SU-DHL-6 (cell line): Measurements from ENCODE around the gene ITGB8.

Experiments
- H2AFZ ChIP-seq: fragments of 200-600 bp; sonication (generic); 2 replicates; pipeline ENCODE4 v1.6.1; 2014; ENCODE audit warnings: low read depth, mild to moderate bottlenecking, moderate library complexity, mixed read lengths, antibody characterized with exemption, low read length; ENCODE audit not compliant: severe bottlenecking
- H3F3A ChIP-seq: fragments of 200-600 bp; shearing (Covaris generic); 2 replicates; pipeline ENCODE4 v1.6.0; 2016; ENCODE audit warnings: antibody characterized with exemption, mild to moderate bottlenecking; ENCODE audit not compliant: insufficient read depth
- H3K27ac ChIP-seq: fragments of 200-600 bp; sonication (generic); 2 replicates; pipeline ENCODE4 v1.5.1; 2016; ENCODE audit warnings: low read depth, mild to moderate bottlenecking, low read length, moderate library complexity, mixed read lengths
- H3K27me3 ChIP-seq: fragments of 200-600 bp; sonication (generic), shearing (Covaris generic); 2 replicates; pipeline ENCODE4 v1.6.0; 2014; ENCODE audit warnings: mild to moderate bottlenecking, low read length
- H3K36me3 ChIP-seq: fragments of 200-600 bp; sonication (generic); 2 replicates; pipeline ENCODE4 v1.6.1; 2014; ENCODE audit warnings: mild to moderate bottlenecking, low read length, mixed read lengths
- H3K4me2 ChIP-seq: fragments of 300-600, 200-600 bp; shearing (Covaris generic), sonication (generic); 2 replicates; pipeline ENCODE4 v1.6.0; 2014; ENCODE audit warnings: low read length, low read depth, mild to moderate bottlenecking; ENCODE audit not compliant: poor library complexity, severe bottlenecking
- H3K4me3 ChIP-seq: fragments of 200-600 bp; sonication (generic); 2 replicates; pipeline ENCODE4 v1.5.1; 2014; ENCODE audit warnings: antibody characterized with exemption, low read length, mild to moderate bottlenecking, mixed read lengths; ENCODE audit not compliant: insufficient read depth, poor library complexity, severe bottlenecking
- H3K79me2 ChIP-seq: fragments of 200-600 bp; sonication (generic); 2 replicates; pipeline ENCODE4 v1.6.1; 2014; ENCODE audit warnings: mild to moderate bottlenecking, low read length, moderate library complexity; ENCODE audit not compliant: insufficient read depth
- H3K9ac ChIP-seq: fragments of 200-600 bp; sonication (generic); 2 replicates; pipeline ENCODE4 v1.7.0; 2014; ENCODE audit warnings: mild to moderate bottlenecking, low read length
- H3K9me2 ChIP-seq: fragments of 200-600 bp; sonication (generic); replicated peaks from 2 replicates; pipeline ENCODE4 v1.6.1; 2014; ENCODE audit warnings: low read length; ENCODE audit not compliant: insufficient read depth
- H3K9me3 ChIP-seq: fragments of 200-600 bp; sonication (generic); 2 replicates; pipeline ENCODE4 v1.6.1; 2014; ENCODE audit warnings: low read length, mixed read lengths; ENCODE audit not compliant: insufficient read depth
- H4K20me1 ChIP-seq: fragments of 200-600 bp; sonication (generic); 2 replicates; pipeline ENCODE4 v1.6.1; 2014; ENCODE audit warnings: low read depth, mild to moderate bottlenecking, antibody characterized with exemption, low read length, moderate library complexity, mixed read lengths
- EZH2phosphoT487 ChIP-seq: fragments of 200-600 bp; sonication (generic), shearing (Covaris generic); conservative IDR thresholded peaks from 2 replicates; pipeline ENCODE4 v1.6.1; 2018; ENCODE audit warnings: mild to moderate bottlenecking, antibody characterized with exemption, low read length, moderate library complexity, mixed read lengths
- TF ChIP-seq, protein P1 (sequence below): fragments of 200-600 bp; sonication (generic); IDR thresholded peaks from one replicate; pipeline ENCODE4 v1.5.1; 2017; ENCODE audit warnings: antibody characterized with exemption, mild to moderate bottlenecking, low read length, moderate library complexity; ENCODE audit not compliant: insufficient read depth, poor library complexity, severe bottlenecking

Gene ITGB8

DNA sequence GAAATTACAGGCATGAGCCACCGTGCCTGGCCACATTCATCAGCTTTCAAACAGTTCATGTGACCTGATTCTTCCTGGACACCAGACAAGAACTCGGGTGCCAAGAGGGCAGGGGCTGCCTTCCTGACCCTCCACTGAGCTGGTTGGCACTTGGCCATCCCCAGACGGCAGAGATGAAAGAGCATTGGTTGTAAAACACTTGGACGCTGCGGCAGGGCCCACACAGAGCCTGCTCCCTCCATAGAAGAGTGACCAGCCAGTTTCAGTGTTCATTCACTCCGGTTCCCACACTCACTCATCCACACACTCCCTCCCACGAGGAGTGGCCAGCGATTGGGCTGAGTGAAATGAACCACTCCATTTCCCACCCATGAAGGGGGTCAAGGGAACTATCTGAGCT is 112.3 kb downstream of the ITGB8 start:
- Histone ChIP-seq H3K4me3 (no peak overlapping the region), H4K20me1 (no peaks in the 10 kb centered on the region), H2AFZ (no peak overlapping the region), H3K27me3 (no peaks in the 10 kb centered on the region), H3K9me3 (peaks cover 4% of the 10 kb centered on the region; the same call in 1 of the 2 replicates), H3K9ac (no peak overlapping the region), H3K9me2 (no peaks in the 10 kb centered on the region), H3K27ac (no peak overlapping the region), H3K79me2 (no peaks in the 10 kb centered on the region), H3F3A (no peaks in the 10 kb centered on the region), H3K4me2 (no peak overlapping the region), H3K36me3 (no peaks in the 10 kb centered on the region)
- TF ChIP-seq, protein P1, sequence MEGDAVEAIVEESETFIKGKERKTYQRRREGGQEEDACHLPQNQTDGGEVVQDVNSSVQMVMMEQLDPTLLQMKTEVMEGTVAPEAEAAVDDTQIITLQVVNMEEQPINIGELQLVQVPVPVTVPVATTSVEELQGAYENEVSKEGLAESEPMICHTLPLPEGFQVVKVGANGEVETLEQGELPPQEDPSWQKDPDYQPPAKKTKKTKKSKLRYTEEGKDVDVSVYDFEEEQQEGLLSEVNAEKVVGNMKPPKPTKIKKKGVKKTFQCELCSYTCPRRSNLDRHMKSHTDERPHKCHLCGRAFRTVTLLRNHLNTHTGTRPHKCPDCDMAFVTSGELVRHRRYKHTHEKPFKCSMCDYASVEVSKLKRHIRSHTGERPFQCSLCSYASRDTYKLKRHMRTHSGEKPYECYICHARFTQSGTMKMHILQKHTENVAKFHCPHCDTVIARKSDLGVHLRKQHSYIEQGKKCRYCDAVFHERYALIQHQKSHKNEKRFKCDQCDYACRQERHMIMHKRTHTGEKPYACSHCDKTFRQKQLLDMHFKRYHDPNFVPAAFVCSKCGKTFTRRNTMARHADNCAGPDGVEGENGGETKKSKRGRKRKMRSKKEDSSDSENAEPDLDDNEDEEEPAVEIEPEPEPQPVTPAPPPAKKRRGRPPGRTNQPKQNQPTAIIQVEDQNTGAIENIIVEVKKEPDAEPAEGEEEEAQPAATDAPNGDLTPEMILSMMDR: no peak
- no peak for TF ChIP-seq EZH2phosphoT487

DNA sequence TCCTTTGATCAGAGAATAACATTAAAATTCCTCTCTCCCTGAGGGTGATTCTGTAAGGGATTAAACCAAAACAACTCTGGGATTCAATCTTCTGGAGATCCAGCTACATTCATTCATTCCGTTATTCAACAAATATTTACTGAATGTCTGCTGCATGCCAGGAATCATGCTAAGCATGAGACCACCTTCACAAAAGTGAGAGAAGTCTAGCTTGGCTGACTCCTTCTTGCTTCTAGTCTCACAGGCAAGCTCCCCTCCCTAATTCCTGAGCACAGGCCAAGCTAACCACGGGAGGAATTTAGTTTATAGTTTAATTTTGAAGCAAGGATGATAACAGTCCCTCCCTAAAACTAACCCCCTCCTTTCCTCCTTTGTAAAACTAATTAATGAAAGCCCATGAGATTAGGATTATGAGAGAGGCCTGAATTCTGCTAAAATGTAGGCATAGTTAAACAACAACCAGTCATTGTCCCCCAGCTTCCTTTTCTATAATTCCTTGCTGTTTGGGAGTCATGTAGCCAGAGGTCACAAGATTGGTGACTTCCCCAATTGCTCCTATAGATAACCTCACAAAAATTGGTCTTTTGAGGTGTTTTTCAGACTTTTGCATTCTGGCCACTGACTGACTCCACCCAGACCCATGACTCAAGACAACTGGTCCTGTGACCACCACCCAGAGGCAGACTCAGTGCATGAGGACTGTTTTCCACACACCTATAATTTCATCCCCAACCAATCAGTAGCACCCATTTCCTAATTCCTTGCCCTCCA is 113.5 kb downstream of the ITGB8 start:
- Histone ChIP-seq H3K9ac (no peak overlapping the region), H3K27me3 (no peaks in the 10 kb centered on the region), H3K4me3 (no peak overlapping the region), H3K9me3 (peaks cover 4% of the 10 kb centered on the region; the same call in 1 of the 2 replicates), H3K27ac (no peak overlapping the region), H3F3A (no peaks in the 10 kb centered on the region), H4K20me1 (no peaks in the 10 kb centered on the region), H3K79me2 (no peaks in the 10 kb centered on the region), H3K36me3 (no peaks in the 10 kb centered on the region), H2AFZ (no peak overlapping the region), H3K4me2 (no peak overlapping the region), H3K9me2 (no peaks in the 10 kb centered on the region)
- TF ChIP-seq EZH2phosphoT487: no peak
- TF ChIP-seq, protein P1: no peak

DNA sequence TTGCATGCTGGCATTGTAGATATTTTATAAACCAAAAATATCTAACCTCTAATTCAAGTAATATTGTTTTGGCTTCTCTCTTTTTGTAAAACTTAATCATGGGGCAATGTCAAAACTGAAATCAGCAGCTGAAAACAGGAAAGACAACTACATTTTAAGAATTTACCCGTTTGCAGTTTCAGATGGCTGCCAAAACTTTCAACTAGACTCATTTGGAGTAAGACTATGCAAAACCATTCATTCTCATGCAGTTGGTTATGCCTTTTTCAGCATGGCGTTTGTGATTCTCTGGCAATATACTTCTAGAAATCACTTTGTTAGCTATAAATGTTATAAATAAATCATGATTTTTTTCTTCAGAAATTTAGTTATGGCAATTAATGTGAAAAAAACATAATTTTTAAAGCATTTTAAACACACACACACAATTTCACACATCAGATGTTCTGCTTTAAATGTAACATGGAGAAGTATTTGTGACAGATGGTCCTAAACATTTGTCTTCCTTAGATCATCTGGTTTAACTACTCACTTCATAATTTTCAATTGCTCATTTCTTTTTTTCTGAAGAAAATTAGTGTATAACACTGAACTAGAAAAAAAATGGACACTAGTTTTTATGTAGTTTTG is 116.4 kb downstream of the ITGB8 start:
- Histone ChIP-seq H2AFZ (no peak overlapping the region), H3K4me2 (no peak overlapping the region), H3K79me2 (no peaks in the 10 kb centered on the region), H3K9me2 (no peaks in the 10 kb centered on the region), H3K27ac (no peak overlapping the region), H3K27me3 (no peaks in the 10 kb centered on the region), H3F3A (no peaks in the 10 kb centered on the region), H4K20me1 (no peaks in the 10 kb centered on the region), H3K4me3 (no peak overlapping the region), H3K9ac (no peak overlapping the region), H3K9me3 (peaks cover 4% of the 10 kb centered on the region; the same call in 1 of the 2 replicates), H3K36me3 (no peaks in the 10 kb centered on the region)
- no peak for TF ChIP-seq EZH2phosphoT487
- TF ChIP-seq, protein P1: no peak
